GM18507 (cell line): ENCODE data around the gene PLEKHB2.
"Not testable (repeated sequence)": the region's sequence is repeated elsewhere in the genome, so short reads cannot be mapped to it uniquely, and the experiment has no call there.

Experiments
- DNase-seq: peaks from one replicate; pipeline ENCODE4 v3.0.0; 2011; ENCODE audit warnings: low read depth; ENCODE audit not compliant: insufficient read length; ENCODE audit errors: extremely low spot score
- FAIRE-seq: peaks from 2 replicates; lab custom pipeline; 2011; peaks lifted over from hg19 to GRCh38; lab: Jason Lieb, UNC

PLEKHB2 gene

DNA sequence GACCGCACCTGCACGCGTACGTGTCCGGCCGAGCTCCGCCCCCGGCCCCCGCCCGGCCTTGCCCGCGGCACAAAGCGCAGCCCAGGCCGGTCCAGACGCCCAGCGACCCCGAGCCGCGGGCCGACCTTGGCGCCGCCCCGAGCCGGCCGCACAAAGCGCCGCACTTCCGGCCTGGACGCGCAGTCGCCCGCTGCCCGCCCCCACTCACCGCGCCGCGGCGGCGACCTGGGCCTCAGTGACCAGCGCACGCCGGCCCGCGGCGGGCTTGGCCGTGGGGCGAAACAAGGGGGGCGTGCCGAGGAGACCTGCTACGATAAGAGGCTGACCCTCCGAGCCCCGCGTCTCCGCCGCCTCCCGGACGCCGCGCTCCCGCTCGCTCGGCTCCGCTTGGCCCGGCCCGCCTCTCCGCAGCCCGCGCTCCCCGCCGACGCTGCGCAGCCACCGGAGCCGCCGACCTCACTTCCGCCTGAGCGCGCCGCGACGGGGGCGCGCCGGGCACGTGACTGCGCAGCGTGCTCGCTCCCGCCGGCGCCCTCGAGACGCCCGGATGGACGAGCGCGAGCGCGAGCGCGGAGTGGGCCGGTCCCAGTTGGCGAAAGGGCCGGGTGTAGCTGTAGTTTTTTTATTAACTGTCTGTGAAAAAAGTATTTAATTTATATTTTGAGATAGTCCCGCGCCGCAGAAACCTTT, 12.0 kb upstream of the PLEKHB2 start, which contains the start of gene FAM168B:
Gene FAM168B (minus strand): TSS at position 455 of the 690 bp plus-strand sequence. CDS start 10,814 bp downstream, outside the sequence.
- peak; percentile 89 for FAIRE-seq
- peak; percentile 88 for DNase-seq

DNA sequence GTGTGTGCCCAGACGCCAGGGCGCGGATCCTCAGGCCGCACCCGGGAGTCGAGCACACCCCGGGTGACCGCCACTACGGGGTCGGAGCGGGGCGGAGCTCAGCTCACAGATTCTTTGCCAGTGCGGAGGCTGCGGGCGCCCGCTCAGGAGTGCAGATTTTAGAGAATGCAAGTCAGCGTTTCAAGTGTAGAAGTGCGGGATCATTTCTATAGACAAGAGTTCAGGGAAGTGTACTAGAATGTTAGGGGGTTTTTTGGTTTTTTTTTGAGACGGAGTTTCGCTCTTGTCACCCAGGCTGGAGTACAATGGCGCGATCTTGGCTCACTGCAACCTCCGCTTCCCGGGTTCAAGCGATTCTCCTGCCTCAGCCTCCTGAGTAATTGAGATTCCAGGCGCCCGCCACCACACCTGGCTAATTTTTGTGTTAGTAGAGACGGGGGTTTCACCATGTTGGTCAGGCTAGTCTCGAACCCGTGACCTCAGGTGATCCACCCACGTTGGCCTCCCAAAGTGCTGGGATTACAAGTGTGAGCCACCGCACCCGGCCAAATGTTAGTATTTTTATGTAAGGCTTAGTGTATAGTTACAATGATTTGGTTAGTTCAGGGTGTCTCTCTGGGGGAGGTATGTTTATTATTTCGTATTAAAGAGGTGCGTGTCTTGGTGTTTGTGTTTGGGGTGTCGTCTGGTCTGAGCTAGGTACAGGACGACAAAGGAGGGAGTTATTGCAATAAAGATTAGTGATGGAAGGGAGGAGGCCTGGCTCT, 11.3 kb upstream of the PLEKHB2 start:
- FAIRE-seq (no peak), DNase-seq (no peak)

DNA sequence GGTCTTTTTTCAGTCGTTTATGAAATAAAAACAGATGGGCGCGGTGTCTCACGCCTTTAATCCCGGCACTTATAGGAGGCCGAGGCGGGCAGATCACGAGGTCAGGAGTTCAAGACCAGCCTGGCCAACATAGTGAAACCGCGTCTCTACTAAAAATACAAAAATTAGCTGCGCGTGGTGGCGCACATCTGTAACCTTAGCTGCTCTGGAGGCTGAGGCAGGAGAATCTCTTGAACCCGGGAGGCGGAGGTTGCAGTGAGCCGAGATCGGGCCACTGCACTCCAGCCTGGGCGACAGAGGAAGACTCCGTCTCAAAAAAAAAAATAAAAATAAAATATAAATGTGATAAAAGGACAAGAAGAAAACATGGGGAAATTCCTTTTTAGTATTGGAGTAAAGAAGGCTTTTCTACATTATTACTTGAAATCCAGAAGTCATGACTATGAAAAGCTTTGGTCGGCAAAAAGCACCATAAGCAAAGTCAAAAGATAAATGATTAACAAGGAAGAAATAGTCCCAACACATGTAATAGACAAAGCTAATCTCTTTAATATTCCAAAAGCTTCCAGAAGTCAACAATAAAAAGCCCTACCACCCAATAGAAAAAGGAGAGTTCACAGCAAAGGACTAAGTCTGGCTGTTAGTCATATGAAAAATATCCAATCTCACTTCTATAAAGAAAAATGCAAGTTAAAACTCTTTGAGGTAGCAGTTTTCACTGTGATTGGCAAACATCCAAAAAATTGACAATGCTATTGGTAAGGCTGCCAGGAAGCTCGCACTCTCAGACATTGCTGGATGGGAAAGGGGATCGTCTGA, 10.5 kb upstream of the PLEKHB2 start:
- DNase-seq (no peak), FAIRE-seq (no peak)

DNA sequence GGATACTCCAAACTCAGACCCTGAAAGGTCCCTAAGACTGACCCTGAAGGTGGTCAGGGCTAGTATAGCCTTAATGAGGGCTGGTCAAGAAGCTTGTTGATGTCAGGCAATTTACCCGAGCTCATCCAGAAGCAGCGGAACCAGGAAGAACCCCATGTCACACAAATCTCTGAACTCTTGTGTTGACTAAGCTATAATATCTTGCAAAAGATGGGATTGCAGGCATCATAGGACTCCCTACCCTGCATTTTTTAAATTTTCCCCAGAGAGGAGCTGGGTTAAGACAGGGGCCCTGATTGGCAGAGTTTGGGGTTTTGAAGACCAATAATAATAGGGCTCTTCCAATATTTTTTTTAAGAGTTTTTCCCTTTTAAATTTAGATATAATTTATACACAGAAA, 2.0 kb upstream of the PLEKHB2 start:
- no peak for FAIRE-seq
- no peak for DNase-seq

DNA sequence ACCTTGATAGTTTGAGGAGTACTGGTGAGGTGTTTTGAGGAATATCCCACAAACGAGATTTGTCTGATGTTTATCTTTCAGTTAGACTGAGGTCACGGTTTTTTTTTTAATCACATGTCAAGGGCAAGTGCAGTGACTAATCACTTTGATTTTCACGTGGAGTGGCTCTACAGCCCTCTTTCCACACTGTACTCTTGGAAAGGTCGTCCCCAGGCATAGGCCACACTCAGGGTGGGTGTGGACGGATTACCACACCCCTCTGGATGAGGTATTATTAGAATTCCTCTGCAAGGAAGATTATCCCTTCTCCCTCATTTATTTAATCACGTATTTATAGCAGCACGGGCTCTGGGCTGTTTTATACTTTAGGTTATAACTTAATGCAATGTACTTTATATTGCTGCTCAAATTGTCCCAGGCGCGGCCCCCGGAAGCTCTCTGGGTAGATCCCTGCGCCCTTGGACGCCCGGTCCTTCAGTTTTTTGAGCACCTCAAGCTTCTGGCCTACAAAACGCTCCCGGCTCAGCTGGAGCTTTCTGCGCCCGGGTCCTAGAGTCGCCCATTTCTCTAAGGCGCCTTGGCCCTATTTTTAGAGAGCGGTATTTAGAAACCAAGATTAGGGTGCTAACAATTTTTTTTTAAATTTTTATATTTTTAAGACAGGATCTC, 515 bp upstream of the PLEKHB2 start:
- FAIRE-seq (peak; percentile 71), DNase-seq (peak; percentile 54)

DNA sequence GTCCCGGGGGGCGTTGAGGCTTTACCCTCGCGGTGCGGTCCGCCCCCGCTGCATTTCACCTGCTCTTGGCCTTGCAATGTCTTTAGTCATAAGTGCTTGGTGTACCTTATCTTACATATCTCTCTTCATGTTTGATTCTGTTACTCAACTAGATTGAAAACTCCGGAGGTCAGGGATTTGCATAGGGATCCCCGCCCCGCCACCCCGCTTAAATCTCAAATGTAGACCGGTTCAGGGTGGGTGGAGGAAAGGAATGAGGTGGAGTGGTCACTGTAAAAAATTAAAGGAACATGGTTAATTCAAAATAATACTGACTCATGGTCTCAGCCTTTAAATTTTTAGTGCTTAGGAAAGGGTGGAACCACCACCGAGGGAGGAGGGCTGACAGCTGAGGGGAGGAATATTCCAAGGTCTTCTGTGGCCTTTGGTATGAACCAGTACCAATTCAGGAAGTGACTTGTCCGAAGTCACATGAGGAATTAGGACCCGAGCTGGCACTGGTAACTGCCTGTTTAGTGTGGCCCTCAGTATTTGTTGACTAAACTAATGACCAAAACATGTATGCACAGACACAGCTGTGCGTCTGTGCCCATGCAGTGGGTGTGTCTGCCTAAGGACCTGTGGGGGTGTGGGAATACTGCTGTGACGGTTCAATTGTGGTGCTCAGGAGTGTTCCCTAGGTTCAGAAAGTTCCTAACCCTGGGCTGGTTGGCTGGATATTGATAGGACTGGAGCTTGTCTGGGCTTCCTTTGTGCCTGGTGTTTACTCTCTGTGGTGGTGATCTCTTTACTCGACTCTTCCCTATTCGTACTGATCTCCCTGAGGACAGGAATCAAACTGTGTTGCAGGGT, 1.0 kb downstream of the PLEKHB2 start:
- FAIRE-seq: peak; percentile 53
- DNase-seq: no peak

DNA sequence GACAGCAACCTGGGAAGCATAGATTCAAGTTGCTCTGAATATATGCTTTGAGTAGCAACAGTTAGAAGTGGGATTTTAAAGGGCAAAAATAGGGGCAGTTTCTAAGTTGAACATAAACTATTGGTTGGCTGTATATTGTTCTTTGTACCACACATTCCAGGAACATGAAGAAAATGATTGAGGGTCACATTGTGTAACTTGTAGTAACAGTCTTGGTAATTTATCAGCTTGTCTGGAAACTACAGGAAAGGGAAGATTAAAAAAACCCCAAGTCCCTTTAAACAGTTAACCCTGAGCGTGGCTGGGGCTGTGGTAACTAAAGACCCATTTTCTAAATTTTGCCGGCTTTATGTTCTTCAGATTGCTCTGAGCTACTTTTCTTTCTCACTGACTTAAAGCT, 7.4 kb downstream of the PLEKHB2 start:
- no peak for FAIRE-seq
- DNase-seq: no peak

DNA sequence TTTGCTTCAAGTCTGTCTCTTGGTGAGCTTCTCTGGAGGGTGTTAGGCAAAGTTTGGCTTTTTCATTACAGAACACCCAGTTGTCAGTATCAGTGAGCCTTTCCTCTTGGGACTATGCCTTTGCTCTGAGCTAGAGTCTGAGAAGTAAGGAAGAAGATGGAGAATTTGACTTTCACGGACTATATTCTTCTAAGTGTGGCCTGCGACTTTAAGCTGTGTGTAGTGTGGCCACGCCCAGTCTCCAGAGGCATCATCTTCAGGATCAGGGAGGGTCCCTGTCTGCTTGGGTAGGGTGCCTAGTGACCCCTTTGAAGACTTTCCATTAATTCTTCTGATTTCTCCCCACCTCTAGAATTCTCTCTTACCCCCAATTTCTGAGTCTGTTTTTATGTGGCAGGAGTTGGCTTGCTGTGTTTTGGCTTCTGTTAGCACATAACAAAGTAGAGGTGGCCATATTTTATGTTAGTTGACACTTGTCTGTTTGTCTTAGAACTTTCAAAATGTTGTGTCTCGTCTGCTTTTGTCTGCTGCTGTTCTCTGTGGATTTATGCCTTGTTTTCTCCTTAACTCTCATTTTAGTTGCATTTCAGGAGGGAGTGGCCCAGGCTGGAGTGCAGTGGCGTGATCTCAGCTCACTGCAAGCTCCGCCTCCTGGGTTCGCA, 8.6 kb downstream of the PLEKHB2 start:
- FAIRE-seq: no peak
- DNase-seq: no peak

DNA sequence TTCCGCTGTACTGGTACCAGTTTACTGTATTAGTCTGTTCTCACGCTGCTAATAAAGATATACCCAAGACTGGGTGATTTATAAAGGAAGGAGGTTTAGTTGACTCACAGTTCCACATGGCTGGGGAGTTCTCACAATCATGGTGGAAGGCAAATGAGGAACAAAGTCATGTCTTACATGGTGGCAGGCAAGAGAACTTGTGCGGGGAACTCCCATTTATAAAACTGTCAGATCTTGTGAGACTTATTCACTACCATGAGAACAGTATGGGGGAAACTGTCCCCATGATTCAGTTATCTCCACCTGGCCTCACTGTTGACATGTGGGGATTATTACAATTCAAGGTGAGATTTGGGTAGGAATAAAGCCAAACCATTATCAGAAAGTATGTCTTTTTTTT, 9.8 kb downstream of the PLEKHB2 start:
- DNase-seq, FAIRE-seq: not testable (repeated sequence)

DNA sequence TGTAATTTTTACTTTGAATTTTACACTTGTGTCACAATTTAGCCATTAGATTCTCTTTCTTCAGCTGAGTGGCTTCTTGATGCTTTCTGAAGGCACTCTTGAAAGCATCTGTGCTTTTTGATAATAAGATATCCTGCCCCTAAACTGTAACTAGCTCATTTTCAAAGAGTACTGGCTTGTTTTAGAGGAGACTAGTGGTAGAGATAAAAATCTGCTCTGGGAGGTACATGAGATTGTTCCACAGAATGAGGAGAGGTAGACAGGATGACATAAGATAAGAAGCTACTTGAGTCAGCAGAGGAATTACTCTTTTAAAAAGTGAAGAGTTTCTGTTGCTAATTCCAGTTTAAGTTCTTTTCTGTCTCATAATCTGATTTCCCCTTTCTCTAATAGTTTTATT, 10.6 kb downstream of the PLEKHB2 start:
- DNase-seq: no peak
- FAIRE-seq: no peak

DNA sequence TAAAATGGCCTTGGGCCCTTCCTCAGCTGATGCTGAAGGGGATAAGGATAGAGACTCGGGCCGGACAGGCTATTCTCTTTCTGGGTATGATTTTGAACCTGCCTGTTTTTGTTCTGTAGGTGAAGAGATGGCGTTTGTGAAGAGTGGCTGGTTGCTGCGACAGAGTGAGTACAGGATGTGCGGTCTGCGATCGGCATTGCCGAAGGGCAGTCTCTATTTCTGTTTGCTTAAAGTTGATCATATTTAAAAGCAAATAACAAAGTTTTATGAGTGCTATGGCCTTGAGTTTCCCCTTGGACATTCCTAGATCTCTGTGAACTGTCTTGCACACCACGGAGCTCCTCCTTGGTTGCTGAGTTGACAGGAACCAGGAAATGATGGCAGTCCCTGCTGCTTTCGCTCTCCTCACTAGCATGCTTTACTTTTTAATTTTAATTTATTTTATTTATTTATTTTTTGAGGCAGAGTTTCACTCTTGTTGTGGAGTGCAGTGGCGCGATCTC, 15.7 kb downstream of the PLEKHB2 start:
- DNase-seq (no peak), FAIRE-seq (no peak)

DNA sequence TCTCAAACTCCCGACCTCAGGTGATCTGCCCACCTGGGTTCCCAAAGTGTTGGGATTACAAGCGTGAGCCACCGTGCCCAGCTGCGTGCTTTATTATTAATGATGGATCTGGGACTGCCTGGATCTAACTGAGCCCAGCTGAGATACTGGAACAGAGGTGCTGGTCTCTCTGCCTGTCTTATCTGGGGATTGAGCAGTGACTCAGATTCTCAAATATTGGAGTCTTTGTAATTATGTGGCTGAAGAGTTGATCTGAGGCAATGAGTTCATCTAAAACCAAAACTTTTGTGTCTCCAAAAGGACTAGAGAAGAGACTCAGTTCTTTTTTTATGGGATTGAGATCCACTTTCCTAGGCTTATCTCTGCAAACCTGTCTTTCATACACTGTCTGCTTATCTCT, 16.3 kb downstream of the PLEKHB2 start:
- FAIRE-seq (no peak), DNase-seq (no peak)

DNA sequence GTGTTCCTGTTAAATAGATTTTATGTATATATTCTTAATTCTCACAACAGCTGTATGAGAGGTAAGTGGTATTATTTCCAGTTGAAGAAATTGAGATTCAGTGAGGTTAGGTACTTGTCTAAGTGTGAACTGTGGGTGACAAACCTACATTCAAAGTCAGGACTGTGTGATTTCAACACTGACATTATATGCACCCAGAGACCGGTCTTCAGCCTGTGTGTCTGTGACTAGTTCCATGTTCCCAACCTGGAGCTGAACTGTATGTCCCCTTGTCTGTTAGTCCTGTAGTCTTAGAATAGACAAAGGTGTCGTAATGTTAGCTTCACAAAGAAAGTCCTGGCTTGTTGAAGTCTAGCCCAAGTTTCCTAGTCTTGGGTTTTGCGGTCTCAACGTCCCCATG, 17.4 kb downstream of the PLEKHB2 start:
- DNase-seq (no peak), FAIRE-seq (no peak)

DNA sequence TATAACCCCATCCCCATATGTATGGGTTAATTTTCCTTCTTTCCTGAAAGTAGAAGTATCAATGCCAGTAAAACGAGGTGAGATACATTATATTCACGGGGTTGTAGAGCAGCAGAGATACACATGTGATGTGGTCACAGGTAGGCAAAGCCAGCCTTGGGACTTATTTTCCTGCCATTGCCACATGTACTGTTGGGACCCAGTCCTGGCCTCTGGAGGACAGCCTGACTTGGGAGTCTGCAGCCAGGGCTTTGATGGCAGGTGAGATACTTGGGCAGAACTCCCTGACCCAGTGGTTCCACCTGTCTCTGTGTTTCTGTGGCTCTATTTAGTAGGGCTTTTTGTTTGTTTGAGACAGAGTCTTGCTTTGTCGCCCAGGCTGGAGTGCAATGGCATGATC, 18.1 kb downstream of the PLEKHB2 start:
- DNase-seq (no peak), FAIRE-seq (no peak)

DNA sequence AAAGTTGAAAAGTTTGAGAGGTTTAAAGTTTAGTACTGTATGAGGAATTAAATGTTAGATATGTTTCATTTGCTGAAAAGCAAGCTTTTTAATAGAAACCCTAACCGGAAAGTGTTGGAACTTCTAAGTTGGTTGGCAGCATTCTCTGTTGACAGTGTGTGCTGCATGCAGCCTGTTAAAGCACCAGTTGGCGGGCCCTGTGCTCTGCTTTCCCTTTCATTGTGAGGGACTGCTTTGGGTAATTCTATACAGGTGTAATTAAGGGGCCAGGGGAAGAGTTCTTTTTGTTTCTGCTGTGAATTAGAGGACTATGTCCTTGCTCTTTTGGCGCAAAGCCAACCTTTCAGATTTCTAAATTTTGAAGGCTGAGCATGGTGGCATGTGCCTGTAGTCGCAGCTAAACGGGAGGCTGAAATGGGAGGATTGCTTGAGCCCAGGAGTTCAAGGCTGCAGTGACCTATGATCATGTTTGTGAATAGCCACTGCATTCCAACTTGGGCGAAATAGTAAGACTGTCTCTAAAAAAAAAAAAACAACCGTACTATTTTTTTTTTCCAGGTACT, 20.1 kb downstream of the PLEKHB2 start:
- DNase-seq: no peak

DNA sequence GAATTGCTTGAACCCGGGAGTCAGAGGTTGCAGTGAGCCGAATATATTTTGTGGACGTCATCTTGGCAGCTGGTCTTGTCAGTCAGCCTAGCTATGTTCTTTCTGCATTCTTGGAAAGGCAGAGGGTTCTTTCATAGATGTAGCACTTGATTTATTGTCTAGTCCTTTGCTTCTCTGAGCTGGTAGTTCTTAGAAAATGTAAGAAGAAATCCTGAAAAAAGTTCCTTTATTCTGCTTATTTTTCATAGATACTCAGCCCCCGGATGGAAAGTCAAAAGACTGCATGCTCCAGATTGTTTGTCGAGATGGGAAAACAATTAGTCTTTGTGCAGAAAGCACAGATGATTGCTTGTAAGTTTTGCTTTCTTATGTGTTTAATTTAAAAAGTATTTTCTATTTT, 21.3 kb downstream of the PLEKHB2 start:
- no peak for DNase-seq
- FAIRE-seq: no peak

More for the DNA sequence above, 20.1 kb downstream of the PLEKHB2 start:
- FAIRE-seq: no peak

DNA sequence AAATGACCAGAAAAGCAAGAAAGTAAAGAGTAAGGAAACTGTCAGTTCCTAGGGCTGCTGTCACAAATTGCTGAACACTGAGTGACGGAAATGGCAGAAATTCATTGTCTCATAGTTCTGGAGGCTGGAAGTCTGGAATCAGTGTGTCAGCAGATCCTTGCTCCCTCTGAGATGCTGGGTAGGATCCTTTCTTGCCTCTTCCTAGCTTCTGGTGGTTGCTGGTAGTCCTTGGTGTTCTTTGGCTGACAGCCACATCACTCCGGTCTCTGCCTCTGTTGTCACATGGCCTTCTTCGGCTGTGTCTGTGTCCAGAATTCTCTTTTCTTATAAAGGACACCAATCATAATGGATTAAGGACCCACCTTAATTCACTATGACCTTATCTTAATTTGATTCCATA, 21.9 kb downstream of the PLEKHB2 start:
- FAIRE-seq: no peak
- DNase-seq: no peak

DNA sequence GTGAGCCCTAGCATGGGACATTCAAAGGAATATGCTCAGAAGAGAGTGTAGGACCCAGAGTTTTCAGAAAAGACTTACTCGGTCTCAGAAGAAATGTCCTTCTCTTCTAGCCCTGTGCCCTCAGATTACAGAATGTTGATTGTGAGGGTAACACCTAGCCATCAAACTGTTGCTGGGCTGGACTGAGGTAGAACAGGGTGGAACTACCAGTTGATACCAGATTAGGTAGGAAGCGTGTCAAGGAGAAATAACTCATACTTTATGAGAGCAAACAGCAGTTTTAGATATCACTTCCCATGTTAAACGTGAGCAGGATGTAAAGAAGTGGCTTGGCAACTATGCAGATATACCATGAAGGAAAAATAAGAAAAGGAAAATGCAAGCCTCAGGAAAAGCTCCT, 22.8 kb downstream of the PLEKHB2 start:
- DNase-seq: no peak
- FAIRE-seq: no peak
